ENCODE data around the gene CLP1. TPM values are rescaled to one million over a fixed set of nuclear protein-coding genes. Genes with fewer than 3 reads are reported as not detected.

The CLP1 gene
- total RNA-seq, 1 donor, result 15.2 TPM

DNA sequence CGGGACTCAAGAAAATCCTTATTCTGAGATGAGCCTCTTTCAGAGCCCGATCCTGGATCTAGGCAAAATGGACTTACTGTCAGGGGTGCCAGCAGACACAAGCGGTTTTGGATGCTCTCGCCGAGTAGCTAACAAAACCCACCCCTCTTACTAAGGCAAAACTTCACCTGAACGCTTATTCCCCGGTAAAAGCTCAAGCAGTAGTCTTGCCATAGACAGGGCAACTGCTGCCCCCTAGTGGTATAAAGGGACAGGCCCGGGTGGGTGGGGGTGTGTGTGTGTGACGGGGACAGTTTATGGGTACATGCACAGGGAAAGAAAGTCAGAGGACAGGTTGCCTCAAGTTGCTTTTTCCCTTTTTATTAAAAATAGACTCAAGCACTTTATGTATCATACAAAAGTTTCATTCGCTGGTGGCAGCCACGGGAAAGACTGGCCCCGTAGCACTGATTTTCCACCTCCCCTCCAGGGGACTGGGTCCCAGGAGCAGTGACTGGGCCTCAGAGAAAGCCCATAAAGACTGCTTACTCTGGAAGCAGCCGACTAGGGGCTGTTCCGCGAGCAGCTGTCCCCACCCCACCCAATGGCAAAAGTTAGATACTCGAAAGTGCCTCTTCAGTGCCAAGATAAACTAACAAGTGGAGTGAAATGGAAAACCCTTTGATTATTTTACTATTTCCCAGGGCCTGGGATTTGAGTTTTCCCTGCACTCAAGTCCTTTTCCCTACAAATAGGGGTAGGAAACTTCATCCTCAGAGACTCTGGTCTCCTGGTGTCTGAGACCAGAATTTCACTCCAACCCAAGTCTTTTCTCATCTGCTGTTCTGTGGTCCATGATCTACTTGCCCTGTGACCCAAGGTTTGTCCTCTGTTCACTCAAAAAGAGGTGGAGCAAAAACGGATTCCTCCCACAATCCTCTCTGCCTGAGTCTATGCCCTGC, 12.5 kb upstream of the CLP1 start:
- peak overlapping the region; percentile 51 for H3K4me2 ChIP-seq (ENCODE audit: insufficient read depth, low read length)
- H4K20me1 ChIP-seq (ENCODE audit: insufficient read depth, low read length), result peaks cover 77% of the 10 kb centered on the region
- no peak overlapping the region for H3K27ac ChIP-seq (ENCODE audit: low read depth, low read length)
- no peaks in the 10 kb centered on the region for H3K9me3 ChIP-seq (ENCODE audit: low read depth, low read length)
- peak; percentile 94 for DNase-seq (ENCODE audit: insufficient read length, low spot score, missing footprints)
- no peak overlapping the region for H2AFZ ChIP-seq (ENCODE audit: low read length)
- peaks cover 15% of the 10 kb centered on the region for H3K79me2 ChIP-seq (ENCODE audit: insufficient read depth, low read length)
- TF ChIP-seq, protein P1, sequence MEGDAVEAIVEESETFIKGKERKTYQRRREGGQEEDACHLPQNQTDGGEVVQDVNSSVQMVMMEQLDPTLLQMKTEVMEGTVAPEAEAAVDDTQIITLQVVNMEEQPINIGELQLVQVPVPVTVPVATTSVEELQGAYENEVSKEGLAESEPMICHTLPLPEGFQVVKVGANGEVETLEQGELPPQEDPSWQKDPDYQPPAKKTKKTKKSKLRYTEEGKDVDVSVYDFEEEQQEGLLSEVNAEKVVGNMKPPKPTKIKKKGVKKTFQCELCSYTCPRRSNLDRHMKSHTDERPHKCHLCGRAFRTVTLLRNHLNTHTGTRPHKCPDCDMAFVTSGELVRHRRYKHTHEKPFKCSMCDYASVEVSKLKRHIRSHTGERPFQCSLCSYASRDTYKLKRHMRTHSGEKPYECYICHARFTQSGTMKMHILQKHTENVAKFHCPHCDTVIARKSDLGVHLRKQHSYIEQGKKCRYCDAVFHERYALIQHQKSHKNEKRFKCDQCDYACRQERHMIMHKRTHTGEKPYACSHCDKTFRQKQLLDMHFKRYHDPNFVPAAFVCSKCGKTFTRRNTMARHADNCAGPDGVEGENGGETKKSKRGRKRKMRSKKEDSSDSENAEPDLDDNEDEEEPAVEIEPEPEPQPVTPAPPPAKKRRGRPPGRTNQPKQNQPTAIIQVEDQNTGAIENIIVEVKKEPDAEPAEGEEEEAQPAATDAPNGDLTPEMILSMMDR (IDR thresholded peaks at IDR 0.05; ENCODE audit: extremely low read depth, low read depth, low read length), result peak; percentile 87
- peaks cover 53% of the 10 kb centered on the region for H3K4me1 ChIP-seq (ENCODE audit: insufficient read depth, low read length)
- peaks cover 36% of the 10 kb centered on the region for H3K27me3 ChIP-seq (ENCODE audit: insufficient read depth, low read length)
- no peak overlapping the region for H3K4me3 ChIP-seq (ENCODE audit: insufficient read depth, low read length)
- H3K36me3 ChIP-seq (ENCODE audit: insufficient read depth, low read length), result peaks cover 10% of the 10 kb centered on the region

DNA sequence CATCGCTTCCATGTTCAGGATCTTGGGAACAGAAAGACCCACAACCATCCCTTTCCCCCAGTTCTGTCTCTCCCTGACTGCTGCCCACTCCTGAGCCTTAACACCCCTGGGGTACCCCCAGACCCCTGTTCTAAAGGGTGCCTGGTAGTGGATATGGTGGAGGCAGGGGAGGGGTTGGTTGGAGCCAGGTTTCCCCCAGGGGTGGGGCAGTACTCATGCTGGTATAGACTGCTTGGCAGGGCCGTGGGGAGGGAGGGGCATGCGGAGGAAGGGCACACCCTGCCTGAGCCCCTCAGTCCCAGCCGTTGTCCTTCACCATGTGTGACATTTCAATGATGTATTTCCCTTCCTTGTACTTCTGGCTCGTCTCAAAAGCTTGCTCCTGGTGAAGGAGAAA, 11.9 kb upstream of the CLP1 start:
- TF ChIP-seq, protein P1 (IDR thresholded peaks at IDR 0.05; ENCODE audit: extremely low read depth, low read depth, low read length), result no peak
- no peak overlapping the region for H2AFZ ChIP-seq (ENCODE audit: low read length)
- peaks cover 8% of the 10 kb centered on the region for H3K79me2 ChIP-seq (ENCODE audit: insufficient read depth, low read length)
- DNase-seq (ENCODE audit: insufficient read length, low spot score, missing footprints), result no peak
- H3K27ac ChIP-seq (ENCODE audit: low read depth, low read length), result no peak overlapping the region
- no peak overlapping the region for H3K4me2 ChIP-seq (ENCODE audit: insufficient read depth, low read length)
- H3K36me3 ChIP-seq (ENCODE audit: insufficient read depth, low read length), result peaks cover 6% of the 10 kb centered on the region
- H3K27me3 ChIP-seq (ENCODE audit: insufficient read depth, low read length), result peaks cover 36% of the 10 kb centered on the region
- peaks cover 70% of the 10 kb centered on the region for H4K20me1 ChIP-seq (ENCODE audit: insufficient read depth, low read length)
- peaks cover 51% of the 10 kb centered on the region for H3K4me1 ChIP-seq (ENCODE audit: insufficient read depth, low read length)
- no peaks in the 10 kb centered on the region for H3K9me3 ChIP-seq (ENCODE audit: low read depth, low read length)
- H3K4me3 ChIP-seq (ENCODE audit: insufficient read depth, low read length), result no peak overlapping the region

- peaks cover 64% of the 10 kb centered on the region for H4K20me1 ChIP-seq (ENCODE audit: insufficient read depth, low read length)
- no peak overlapping the region for H3K4me2 ChIP-seq (ENCODE audit: insufficient read depth, low read length)
- no peaks in the 10 kb centered on the region for H3K9me3 ChIP-seq (ENCODE audit: low read depth, low read length)
- TF ChIP-seq, protein P1 (IDR thresholded peaks at IDR 0.05; ENCODE audit: extremely low read depth, low read depth, low read length), result no peak
- peaks cover 36% of the 10 kb centered on the region for H3K27me3 ChIP-seq (ENCODE audit: insufficient read depth, low read length)
- H2AFZ ChIP-seq (ENCODE audit: low read length), result no peak overlapping the region
- peaks cover 5% of the 10 kb centered on the region for H3K79me2 ChIP-seq (ENCODE audit: insufficient read depth, low read length)
- H3K27ac ChIP-seq (ENCODE audit: low read depth, low read length), result no peak overlapping the region
- no peak overlapping the region for H3K4me3 ChIP-seq (ENCODE audit: insufficient read depth, low read length)
- H3K36me3 ChIP-seq (ENCODE audit: insufficient read depth, low read length), result peaks cover 4% of the 10 kb centered on the region
- peaks cover 47% of the 10 kb centered on the region for H3K4me1 ChIP-seq (ENCODE audit: insufficient read depth, low read length)
- DNase-seq (ENCODE audit: insufficient read length, low spot score, missing footprints), result peak; percentile 38
These were observed 11.3 kb upstream of the CLP1 start for GRCh38 chr11:57646194-57646798.

DNA sequence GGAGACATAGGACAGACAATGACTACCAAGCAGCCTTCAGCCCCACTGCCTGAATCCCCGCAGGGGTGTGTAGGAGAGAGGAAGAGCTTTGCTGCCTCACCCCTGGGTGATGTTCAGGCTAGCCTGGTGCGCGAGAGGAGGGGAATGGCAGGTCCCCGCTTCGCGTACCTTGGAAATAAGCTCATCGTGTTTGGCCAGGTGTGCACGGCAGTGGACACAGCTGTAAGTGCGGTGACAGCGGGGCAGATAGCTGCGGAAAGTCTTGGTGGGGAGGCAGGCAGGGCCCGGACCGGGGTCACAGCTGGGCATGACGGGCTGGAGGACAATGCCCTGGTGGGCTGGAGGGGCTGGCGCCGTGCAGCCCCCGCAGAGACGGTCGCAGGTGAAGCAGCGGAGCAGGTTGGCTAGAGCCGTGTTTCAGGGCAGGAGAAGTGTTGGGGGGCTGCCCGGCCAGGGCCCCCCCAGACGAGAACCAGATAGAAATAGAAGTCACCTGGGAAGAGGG, 10.7 kb upstream of the CLP1 start:
- peak; percentile 11 for DNase-seq (ENCODE audit: insufficient read length, low spot score, missing footprints)
- TF ChIP-seq, protein P1 (IDR thresholded peaks at IDR 0.05; ENCODE audit: extremely low read depth, low read depth, low read length), result no peak
- Histone ChIP-seq H2AFZ (ENCODE audit: low read length) (no peak overlapping the region), H3K27me3 (ENCODE audit: insufficient read depth, low read length) (peaks cover 36% of the 10 kb centered on the region), H3K4me2 (ENCODE audit: insufficient read depth, low read length) (peak overlapping the region; percentile 22), H3K27ac (ENCODE audit: low read depth, low read length) (no peak overlapping the region), H4K20me1 (ENCODE audit: insufficient read depth, low read length) (peaks cover 59% of the 10 kb centered on the region), H3K79me2 (ENCODE audit: insufficient read depth, low read length) (peaks cover under 1% of the 10 kb centered on the region), H3K4me1 (ENCODE audit: insufficient read depth, low read length) (peaks cover 47% of the 10 kb centered on the region), H3K9me3 (ENCODE audit: low read depth, low read length) (no peaks in the 10 kb centered on the region), H3K36me3 (ENCODE audit: insufficient read depth, low read length) (peaks cover 4% of the 10 kb centered on the region), H3K4me3 (ENCODE audit: insufficient read depth, low read length) (no peak overlapping the region)

Data from osteoblast (primary cell).